Fibroblast of skin of abdomen (primary cell): ENCODE data around the gene NOL7. TPM values are rescaled to one million over a fixed set of nuclear protein-coding genes. Genes with fewer than 3 reads are reported as not detected.

ENCODE experiments used
- DNase-seq: peaks from one replicate; pipeline ENCODE4 v3.0.0-alpha.2; 2013
- polyA plus RNA-seq, 2 experiments: library from polyadenylated mRNA; unstranded; fragments of 120-200 nt; gene quantifications; one replicate each; pipeline ENCODE4 v1.2.1, GENCODE V29; 2013; ENCODE audit not compliant: insufficient read length in 2 of 2

Gene NOL7
- 75.3 TPM for polyA plus RNA-seq (2013, experiment 1 of 2; ENCODE audit: insufficient read length)
- 76.2 TPM for polyA plus RNA-seq (2013, experiment 2 of 2; ENCODE audit: insufficient read length)

DNA sequence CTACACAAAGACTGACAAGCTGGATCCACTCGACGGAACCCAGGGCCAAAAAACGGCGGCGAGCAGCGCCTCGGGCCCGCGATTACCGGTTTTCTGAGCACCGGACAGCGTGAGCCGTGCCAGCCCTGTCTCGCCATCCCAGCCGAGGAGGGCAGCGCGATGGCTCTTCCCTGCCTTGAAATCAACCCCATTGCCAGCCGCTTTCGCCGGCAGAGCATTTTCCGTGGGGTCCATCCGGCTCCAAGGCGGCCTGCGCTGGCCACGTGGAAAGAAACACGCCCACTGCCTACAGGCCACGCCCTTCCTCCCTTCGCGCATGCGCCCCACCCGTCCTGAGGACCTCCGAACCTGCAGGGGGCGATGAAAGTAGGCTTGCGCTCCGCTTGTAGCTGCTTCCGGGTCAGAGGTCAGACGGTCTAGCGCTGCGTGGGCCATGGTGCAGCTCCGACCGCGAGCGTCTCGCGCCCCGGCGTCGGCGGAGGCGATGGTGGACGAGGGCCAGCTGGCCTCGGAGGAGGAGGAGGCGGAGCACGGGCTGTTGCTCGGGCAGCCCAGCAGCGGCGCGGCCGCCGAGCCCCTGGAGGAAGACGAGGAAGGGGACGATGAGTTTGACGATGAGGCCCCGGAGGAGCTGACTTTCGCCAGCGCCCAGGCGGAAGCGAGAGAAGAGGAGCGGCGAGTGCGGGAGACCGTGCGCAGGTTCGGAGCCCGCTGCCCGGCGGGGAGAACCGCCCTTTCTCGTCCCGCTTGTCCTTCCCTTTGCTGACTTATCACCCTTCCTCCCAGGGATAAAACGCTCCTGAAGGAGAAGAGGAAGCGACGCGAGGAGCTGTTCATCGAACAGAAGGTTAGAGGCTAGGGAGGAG, at the start of gene NOL7:
TSS of gene NOL7 (plus strand) at position 410 of the 866 bp plus-strand sequence. CDS start at position 434, 24 bp downstream.
- DNase-seq, result peak; percentile 99

DNA sequence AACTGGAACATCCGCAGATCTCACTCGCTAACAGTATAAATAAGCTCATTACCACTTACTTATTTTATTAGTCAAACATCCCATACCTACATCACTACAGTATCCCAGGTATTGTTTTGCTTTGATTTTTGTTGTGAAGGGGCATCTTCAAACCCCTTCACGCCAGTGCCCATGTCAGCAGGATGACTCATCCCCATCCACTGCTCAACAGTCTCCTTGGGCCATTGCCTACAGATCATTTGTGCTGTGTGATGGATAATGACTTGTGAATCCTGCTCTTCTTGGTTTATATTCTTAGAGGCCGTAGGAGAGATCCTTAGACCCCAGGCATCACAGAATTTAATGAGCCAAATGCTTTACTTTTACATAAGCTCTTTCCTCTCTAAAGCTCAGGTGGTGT, 49.2 kb upstream of the NOL7 start:
- no peak for DNase-seq

DNA sequence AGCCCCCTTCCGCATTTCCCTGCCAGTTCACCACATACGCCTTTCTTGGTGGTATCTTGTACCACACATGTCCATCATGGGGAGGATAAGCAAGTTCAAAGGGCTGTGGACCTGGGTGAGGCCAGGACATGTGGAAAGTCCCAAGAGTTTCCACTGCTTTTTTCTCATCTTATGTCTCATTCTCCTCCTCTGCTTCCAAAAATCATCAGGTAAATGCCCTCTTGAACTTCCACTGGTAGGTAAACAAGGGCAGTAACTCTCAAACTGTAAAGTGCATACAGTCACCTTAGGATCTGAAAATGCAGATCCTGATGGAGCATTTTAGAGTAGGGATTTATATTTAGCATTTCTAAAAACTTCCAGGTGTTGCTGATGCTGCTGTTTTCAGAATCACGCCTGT, 48.6 kb upstream of the NOL7 start:
- no peak for DNase-seq

DNA sequence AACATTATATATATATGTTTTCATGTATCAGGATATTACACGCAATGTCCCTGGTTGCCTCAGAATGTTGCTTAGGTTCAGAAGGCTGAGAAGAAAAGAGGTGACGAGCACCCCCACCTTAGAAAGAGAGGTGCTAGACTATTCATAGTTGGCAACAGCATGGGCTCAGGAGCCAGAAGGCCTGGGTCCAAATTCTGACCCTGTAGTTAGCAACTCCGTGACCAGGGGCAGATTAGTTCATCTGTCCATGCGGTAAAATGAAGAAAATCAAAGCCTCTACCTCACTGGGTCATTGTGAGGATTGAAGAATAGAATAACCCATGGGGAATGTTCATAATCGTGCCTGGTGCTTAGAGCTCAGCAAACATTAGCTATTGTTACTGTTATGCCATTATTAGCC, 46.2 kb upstream of the NOL7 start:
- no peak for DNase-seq

DNA sequence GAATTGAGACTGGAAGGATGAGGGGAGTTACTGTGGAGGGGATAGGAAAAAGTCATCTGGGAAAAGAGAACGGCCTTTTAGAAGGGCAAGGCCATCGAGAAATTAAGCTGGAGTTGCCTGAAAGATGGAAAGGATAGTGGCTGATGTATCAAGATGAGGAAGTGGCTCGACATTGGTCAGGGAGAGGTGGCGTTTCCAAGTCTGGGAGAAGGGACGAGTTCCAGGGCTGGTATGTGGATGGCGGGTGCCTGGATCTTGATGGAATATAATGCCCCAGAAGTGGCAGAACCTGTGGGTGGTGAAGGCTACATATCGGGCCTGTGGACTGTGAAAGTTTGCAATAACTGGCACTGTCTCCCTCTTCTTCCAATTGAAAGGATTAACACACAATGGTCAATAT, 42.9 kb upstream of the NOL7 start:
- no peak for DNase-seq

DNA sequence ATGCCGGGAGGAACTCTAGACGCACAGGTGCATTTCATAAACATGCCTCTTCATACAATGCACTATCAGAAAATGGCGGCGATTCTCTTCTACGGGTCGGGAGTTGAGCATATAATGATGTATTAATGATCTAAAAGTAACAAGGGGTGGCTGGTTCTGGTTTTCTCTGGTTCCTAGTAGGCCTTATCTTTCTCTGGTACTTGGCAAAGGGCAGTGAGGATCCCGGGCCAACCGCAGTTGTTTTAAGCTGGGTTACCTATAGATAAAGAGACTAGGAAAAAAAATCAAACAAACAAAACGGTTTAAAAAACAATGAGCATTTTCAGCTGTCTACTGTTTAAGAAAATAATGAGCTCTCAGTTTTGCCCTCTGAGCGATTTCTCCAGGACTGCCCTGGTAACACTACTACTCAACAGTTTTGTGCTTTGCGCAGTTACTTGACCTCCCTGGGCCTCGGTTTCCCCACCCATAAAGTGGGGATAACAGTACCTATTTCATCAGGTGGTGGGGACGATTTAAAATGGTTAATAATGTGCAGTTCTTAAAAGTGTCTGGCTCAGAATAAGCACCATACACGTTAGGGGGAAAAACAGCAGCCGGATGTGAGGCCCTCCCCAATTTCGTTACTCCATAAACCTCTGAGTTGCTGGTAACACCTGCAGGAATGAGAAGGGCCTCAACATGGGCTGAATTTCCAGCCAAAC, 42.0 kb upstream of the NOL7 start:
- no peak for DNase-seq

DNA sequence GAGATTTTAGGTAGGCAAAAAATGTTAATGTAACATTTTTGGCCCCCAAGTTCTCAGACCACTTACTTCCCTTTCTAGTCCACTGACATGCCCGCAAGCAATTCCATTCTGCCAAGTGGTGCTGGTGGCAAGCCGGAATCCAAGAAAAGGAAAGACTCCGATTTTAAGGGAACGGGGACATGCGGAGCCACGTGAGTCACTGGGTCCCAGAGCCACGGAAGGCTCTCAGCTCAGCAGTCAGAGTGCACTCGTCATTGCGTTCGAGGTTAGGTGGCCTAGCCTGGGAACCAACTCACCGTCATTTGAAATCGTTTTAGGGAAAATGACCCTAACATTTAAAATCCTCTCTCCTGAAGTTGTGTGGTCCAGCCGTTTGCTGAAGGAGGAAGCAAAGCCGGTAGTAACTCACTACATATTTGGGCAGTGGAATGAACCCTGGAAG, 41.4 kb upstream of the NOL7 start:
- DNase-seq, result peak; percentile 24

DNA sequence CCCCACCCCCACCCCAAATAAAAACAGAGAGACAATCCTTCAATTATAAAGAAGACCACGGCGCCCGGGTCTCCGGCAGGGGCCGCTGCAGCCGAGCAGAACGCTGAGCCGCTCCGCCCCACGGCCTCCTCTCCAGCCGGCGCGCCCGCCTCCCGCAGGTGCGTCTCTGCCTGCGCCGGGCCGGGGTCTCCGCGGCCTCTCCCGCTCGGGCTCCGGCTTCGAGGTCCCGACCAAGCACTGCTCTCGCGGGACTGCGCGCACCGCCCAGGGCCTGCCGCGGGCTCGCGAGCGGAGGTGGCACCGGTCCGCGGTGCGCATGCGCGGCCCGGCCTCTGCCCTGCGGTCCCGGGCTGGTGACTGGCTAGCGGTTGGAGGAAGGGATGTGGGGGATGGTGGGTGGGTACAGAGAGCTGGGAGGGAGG, 41.0 kb upstream of the NOL7 start:
- peak; percentile 92 for DNase-seq

DNA sequence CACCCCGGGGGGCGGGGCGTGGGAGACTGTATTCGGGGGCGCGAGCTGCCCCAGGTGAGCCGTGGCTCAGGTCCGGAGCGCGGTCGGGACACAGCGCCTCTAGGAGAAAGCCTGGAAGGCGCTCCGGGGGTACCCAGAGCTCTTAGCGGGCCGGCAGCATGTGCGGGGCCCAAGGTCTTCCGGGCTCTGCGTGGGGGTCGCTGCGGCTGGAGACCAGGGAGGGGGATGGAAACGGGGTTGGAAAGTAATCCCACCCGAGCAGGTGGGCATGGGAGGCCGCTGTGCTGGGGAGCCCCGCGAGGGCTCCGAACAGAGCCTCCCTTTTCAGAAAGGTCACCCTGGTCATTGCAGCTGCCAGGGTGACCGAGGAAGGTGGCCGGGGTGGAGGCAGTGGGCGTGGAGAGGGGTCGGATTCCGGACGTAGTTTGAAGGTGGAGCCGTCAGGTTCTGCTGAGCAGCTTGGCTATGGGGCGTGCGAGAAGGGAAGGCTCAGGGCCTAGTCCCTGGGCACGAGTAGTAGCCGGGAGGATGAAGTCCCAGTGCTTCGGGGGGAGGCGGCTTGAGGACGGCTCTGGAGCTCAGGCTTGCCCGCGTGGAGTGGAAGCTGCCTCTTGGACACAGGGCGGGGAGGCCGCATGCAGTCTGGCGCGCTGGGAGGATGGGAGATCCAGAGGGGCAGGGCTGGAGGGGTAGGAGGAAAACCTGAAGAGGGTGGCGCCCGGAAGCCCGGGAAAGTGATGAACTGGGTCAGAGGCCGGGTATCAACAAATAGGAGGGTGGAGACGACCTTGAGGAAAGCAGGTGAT, 40.4 kb upstream of the NOL7 start, which contains the start of gene SIRT5:
TSS of gene SIRT5 (plus strand) at position 31 of the 806 bp plus-strand sequence. CDS start 9,510 bp downstream, outside the sequence.
- peak; percentile 81 for DNase-seq

DNA sequence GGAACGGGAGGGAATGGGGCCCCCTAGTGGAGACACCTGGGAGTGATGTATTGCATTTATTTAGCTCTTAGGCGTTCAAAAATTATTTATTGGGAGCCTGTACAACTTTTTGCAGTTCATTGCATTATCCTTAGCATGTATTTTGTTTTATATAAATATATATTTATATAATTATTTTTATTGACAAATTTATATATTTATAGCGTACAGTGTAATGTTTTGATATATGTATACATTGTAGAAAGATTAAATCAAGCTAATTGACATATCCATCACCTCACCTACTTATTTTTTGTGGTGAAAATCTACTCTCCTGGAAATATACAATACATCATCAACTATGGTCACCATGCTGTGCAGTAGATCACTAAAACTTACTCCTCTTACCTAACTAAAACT, 39.8 kb upstream of the NOL7 start:
- DNase-seq, result no peak

DNA sequence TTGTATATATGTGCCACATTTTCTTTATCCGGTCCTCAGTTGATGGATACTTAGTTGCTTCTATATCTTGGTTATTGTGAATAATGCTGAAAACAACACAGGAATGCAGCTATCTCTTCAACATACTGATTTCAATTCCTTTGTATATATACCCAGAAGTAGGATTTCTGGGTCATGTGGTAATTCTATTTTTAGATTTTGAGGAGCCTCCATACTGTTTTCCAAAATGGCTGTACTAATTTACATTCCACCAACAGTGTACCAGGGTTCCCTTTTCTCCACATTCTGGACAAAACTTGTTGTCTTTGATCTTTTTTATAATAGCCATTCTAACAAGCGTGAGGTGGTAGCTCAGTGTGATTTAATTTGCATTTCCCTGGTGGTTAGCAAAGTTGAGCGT, 39.1 kb upstream of the NOL7 start:
- DNase-seq, result no peak

DNA sequence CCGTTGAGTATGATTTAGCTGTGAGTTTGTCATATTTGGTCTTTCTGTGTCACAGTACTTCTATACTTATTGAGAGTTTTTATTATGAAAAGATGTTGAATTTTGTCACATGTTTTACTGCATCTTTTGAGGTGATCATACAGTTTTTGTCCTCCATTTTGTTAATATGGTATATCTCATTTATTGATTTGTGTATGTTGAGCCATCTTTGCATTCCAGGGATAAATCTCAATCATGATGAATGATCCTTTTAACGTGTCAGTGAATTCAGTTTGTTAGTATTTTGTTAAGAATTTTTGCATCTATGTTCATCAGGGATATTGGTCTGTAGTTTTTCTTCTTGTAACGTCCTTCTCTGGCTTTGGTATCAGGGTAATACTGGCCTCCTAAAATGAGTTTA, 37.2 kb upstream of the NOL7 start:
- no peak for DNase-seq

DNA sequence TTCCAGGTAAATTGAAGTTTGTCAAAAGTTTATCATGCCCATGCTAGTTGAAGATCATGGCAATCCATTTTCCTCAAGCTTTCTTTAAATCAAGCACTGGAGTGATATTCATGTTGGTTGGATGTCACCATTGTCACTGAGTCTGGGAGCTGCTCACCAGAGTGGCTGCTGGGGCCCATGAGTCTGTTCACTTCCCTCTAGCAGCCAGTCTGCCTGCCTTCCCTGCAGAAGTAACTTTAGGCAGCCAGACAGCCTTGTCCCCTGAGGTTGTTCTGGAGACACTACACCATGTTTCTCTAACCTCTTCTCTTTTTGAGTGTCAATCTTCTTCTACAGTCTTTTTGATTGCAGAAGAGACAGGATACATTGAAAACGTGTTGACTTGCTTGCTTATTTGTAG, 35.2 kb upstream of the NOL7 start:
- no peak for DNase-seq

DNA sequence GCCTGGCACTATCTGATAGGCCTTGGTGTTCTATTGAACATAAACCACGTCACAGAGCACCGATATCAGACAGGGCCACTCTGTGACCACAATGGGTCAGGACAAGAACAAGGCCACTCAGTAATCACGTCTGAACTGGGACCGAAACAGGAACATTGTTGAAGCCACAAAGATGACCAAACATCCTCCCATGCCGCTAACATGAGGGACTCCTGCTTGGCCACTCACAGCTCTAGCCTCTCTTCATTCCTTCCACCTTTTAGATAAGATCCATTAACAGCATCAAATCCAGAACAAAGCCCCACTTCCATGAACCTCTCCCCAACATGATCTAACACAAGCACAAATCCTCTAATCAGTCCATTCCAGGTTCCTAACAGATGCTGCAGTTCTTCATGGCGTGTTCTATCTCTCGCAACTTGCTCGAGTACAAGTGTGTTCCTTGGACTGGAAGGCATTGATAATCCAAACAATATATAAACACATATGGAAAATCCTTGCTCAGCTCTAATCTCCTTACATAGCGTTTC, 33.4 kb upstream of the NOL7 start:
- no peak for DNase-seq

DNA sequence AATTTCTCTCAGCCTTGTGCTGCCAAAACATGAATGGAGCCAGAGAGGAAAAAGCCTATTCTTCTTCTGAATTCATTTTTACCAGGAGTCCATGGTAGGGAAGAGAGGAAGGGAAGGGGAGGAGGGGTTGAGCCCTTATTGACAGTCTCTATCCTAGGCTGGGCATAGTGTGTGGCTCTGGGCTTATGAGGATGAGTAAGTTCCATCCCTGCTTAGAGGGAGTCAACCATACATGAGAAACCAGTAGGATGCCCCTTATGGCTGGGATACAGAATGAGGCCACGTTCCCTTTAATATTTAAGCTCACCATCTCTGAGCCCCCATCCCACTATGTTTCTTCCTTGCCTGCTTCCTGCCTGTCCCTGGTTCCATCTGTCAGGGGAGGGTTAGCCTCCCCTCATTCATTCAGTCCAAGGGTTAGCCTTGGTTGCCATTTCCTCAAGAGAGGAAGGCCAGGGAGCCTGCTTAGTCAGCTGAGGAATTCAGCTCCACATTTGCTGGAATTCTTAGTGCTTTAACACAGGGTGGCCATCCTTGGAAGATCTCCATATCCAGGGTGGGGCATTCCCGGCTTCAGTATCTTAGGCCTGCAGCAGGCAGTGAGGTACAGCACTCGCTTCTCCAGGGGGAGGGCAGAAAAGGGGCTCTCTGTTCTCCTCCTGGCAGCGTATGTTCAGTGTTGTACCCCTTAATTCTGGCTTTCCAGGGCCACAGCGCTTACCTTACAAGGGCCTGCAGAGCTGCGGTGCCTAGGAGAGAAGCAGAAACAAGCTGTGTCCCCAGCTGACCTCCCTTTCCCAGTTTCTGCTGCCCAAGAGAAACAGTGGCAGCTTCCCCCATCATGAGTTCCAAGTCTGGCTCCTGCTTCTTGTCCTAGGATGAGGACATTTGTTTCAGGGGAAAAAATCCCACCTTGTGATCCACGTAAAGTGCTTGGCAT, 28.3 kb upstream of the NOL7 start:
- peak; percentile 41 for DNase-seq

DNA sequence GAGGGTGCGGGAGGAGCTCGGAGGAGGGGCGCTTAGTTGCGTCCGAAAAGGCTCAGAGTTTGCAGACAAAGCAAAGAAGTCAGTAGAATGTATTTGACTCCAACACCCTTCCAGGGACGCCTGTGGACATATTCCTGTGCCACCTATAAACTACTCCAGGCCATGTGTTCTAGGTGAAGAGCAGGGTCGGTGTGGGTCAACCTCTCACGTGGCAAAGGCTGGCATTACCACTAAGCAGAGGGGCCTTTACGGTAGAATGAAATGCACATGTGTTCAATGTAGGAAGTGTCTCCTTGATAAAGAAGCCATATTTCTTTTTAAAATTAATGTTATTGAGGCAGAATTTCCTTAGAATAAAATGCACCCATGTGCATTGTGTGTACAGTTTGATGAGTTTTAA, 25.3 kb upstream of the NOL7 start:
- DNase-seq, result no peak

DNA sequence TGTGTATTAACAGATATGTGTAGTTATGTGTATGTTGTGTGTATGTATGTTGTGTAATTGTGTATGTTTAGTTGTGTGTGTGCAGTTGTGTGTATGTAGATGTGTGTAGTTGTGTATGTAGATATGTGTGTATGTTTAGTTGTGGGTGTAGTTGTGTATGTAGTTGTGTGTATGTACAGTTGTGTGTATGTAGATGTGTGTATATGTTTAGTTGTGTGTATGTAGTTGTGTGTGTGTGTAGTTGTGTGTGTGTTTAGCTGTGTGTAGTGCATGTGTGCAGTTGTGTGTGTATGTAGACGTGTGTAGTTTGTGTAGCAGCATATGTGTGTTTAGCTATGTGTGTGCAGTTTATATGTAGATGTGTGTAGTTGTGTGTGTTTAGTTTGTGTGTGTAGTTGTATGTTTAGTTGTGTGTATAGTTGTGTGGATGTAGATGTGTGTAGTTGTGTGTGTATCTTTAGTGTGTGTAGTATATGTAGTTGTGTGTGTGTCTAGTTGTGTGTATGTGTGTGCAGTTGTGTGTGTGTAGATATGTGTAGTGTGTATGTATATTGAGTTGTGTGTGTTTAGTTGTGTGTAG, 24.5 kb upstream of the NOL7 start:
- no peak for DNase-seq

DNA sequence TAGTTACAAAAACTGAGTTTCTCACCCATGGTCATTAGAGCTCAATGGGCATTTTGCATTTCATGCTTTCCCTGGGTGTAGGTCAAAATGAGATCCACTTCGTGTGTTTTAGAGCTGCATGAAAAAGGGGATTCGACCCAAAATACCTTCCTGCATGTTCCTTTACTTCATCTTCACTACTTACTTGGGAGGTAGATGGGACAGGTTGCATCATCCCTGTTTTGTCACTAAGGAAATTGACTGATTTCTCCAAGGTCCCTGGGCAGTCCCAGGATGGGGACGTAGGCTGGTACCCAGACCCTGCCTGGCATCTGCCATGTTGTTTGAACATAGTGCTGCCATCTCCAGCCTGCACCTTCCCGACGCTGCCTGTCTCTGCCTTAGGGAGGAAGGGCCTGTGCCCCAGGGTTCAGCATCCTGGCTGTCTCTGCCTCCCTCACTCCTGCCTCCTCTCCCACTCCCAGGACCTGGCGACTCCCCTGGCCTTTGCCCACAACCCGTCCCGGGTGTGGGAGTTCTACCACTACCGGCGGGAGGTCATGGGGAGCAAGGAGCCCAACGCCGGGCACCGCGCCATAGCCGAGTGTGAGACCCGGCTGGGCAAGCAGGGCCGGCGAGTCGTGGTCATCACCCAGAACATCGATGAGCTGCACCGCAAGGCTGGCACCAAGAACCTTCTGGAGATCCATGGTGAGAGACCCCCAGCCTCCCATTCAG, 23.8 kb upstream of the NOL7 start:
- no peak for DNase-seq

DNA sequence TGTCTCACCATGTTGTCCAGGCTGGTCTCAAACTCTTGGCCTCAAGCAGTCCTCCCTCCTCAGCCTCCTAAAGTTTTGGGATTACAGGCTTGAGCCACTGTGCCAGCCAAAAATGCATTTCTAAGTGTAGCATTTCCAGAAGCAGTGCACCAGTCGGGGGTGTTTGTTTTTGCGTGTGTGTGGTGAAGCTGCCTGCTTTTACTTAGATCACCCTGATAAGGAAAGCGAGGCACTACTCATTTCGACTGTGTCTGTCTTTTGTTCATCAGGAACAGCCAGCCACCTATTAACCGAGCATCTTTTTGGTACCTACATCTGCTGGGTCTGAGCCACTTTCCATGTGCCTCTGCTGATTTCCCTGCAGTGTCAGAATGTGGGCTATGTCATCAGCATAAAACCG, 22.0 kb upstream of the NOL7 start:
- DNase-seq, result no peak

DNA sequence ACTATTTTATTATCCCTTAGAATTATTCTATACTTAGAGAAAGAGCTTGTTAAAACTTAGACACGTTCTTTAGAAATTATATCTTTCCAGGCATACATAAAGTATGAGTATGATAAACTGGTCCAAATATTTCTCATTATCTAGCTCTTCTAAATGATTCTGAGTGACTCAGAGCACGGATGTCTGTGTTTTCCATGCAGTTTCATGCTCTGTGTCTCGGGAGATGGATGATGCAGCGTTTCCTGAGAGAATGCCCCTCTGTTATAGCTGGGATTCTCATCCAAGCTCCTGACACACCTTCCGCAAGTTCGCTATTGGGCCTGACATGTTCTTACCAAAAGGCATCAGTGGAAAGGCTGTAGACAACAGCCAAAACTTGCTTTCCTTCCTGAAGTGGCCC, 21.4 kb upstream of the NOL7 start:
- DNase-seq, result peak; percentile 17
